Mesenchymal stem cell (in vitro differentiated cells and primary cell): Measurements from ENCODE around the gene KLHL3.

Source experiments
- DNase-seq: peaks from one replicate; pipeline ENCODE4 v3.0.0-alpha.2; 2013
- H2AFZ ChIP-seq: one replicate; pipeline ENCODE4 v1.6.1; 2013; ENCODE audit warnings: low read depth, mild to moderate bottlenecking, control low read depth, inconsistent platforms, low read length, moderate library complexity
- H2AK5ac ChIP-seq: 2 replicates; pipeline ENCODE4 v1.6.1; 2013; ENCODE audit warnings: low read length, moderate library complexity, mild to moderate bottlenecking, inconsistent platforms; ENCODE audit not compliant: severe bottlenecking
- H2BK120ac ChIP-seq: one replicate; pipeline ENCODE4 v1.6.1; 2013; ENCODE audit warnings: low read depth, mild to moderate bottlenecking, inconsistent platforms, low read length, moderate library complexity
- H2BK12ac ChIP-seq, 2 experiments: one replicate each; pipeline ENCODE4 v1.6.1; 2013; ENCODE audit warnings: inconsistent platforms in 2 of 2, low read length in 2 of 2, mild to moderate bottlenecking in 2 of 2, moderate library complexity in 2 of 2, control low read depth in 1 of 2
- H2BK15ac ChIP-seq: one replicate; pipeline ENCODE4 v1.6.1; 2013; ENCODE audit warnings: mild to moderate bottlenecking, low read depth, inconsistent platforms; ENCODE audit not compliant: poor library complexity, severe bottlenecking
- H2BK5ac ChIP-seq: 2 replicates; pipeline ENCODE4 v1.6.1; 2013; ENCODE audit warnings: low read depth, mild to moderate bottlenecking, low read length, control low read depth, inconsistent platforms; ENCODE audit not compliant: poor library complexity, severe bottlenecking
- H3K14ac ChIP-seq, 2 experiments: one replicate each; pipeline ENCODE4 v1.6.1; 2013; ENCODE audit warnings: inconsistent platforms in 2 of 2, low read length in 2 of 2, control low read depth in 1 of 2, mild to moderate bottlenecking in 1 of 2, moderate library complexity in 1 of 2
- H3K18ac ChIP-seq, 2 experiments: one replicate each; pipeline ENCODE4 v1.6.1; 2013; ENCODE audit warnings: inconsistent platforms in 2 of 2, low read length in 2 of 2, control low read depth in 1 of 2, low read depth in 1 of 2, mild to moderate bottlenecking in 1 of 2
- H3K23ac ChIP-seq, 2 experiments: one replicate each; pipeline ENCODE4 v1.6.1; 2013; ENCODE audit warnings: inconsistent platforms in 2 of 2, low read length in 2 of 2, mild to moderate bottlenecking in 2 of 2, moderate library complexity in 2 of 2, control low read depth in 1 of 2
- H3K27ac ChIP-seq: 2 replicates; pipeline ENCODE4 v1.5.1; 2013; ENCODE audit warnings: mild to moderate bottlenecking, moderate library complexity, low read length, control low read depth, inconsistent platforms; ENCODE audit not compliant: poor library complexity, severe bottlenecking
- H3K27me3 ChIP-seq, 2 experiments: 2 replicates each; pipeline versions ENCODE4 v1.6.1 to v1.7.0; 2013; ENCODE audit warnings: low read length in 2 of 2, mild to moderate bottlenecking in 2 of 2, moderate library complexity in 2 of 2, control low read depth in 1 of 2, inconsistent platforms in 1 of 2; ENCODE audit not compliant: control insufficient read depth in 1 of 2, insufficient read depth in 1 of 2
- H3K36me3 ChIP-seq, 2 experiments: 2 replicates each; pipeline versions ENCODE4 v1.6.1 to v1.7.0; 2013; ENCODE audit warnings: low read length in 2 of 2, control low read depth in 1 of 2, inconsistent platforms in 1 of 2, low read depth in 1 of 2, mild to moderate bottlenecking in 1 of 2; ENCODE audit not compliant: insufficient read depth in 2 of 2, control insufficient read depth in 1 of 2
- H3K4ac ChIP-seq, 2 experiments: one replicate each; pipeline ENCODE4 v1.6.1; 2013; ENCODE audit warnings: inconsistent platforms in 2 of 2, low read length in 2 of 2, mild to moderate bottlenecking in 2 of 2, moderate library complexity in 2 of 2, control low read depth in 1 of 2, low read depth in 1 of 2
- H3K4me1 ChIP-seq: 2 replicates; pipeline ENCODE4 v1.6.1; 2013; ENCODE audit warnings: low read depth, low read length, control low read depth; ENCODE audit not compliant: control insufficient read depth, insufficient read depth
- H3K4me2 ChIP-seq: 2 replicates; pipeline ENCODE4 v1.6.1; 2013; ENCODE audit warnings: low read length, mild to moderate bottlenecking, inconsistent platforms; ENCODE audit not compliant: poor library complexity, severe bottlenecking
- H3K4me3 ChIP-seq, 2 experiments: 2 replicates each; pipeline versions ENCODE4 v1.5.1 to v1.7.0; 2013; ENCODE audit warnings: low read length in 2 of 2, mild to moderate bottlenecking in 2 of 2, control low read depth in 1 of 2, low read depth in 1 of 2; ENCODE audit not compliant: insufficient read depth in 1 of 2
- H3K79me1 ChIP-seq: replicated peaks from 2 replicates; pipeline ENCODE4 v1.6.1; 2013; ENCODE audit warnings: mild to moderate bottlenecking, control low read depth, low read length, inconsistent platforms; ENCODE audit not compliant: poor library complexity, severe bottlenecking
- H3K9ac ChIP-seq: 2 replicates; pipeline ENCODE4 v1.7.0; 2013; ENCODE audit warnings: mild to moderate bottlenecking, low read length, moderate library complexity
- H3K9me3 ChIP-seq: 2 replicates; pipeline ENCODE4 v1.7.0; 2013; ENCODE audit warnings: mild to moderate bottlenecking, low read length; ENCODE audit not compliant: control insufficient read depth
- H4K8ac ChIP-seq: one replicate; pipeline ENCODE4 v1.6.1; 2013; ENCODE audit warnings: inconsistent platforms, mild to moderate bottlenecking, low read length, moderate library complexity
- H4K91ac ChIP-seq: one replicate; pipeline ENCODE4 v1.6.1; 2013; ENCODE audit warnings: mild to moderate bottlenecking, low read length, inconsistent platforms
- WGBS: methylation state at CpG from one replicate; pipeline ENCODE4 v1.1.7; 2013; ENCODE audit warnings: mixed read lengths; 5-methylcytosine and 5-hydroxymethylcytosine counted together

Gene KLHL3

GRCh38 chr5:137627706-137628105 lies 108.2 kb downstream of the KLHL3 start:
- Histone ChIP-seq H2BK12ac (no peak overlapping the region), H2BK5ac (no peak overlapping the region), H3K9me3 (no peaks in the 10 kb centered on the region), H3K4ac (no peak overlapping the region), H3K27ac (no peak overlapping the region), H3K14ac (no peak overlapping the region), H2AK5ac (no peak overlapping the region), H4K91ac (no peak overlapping the region), H3K18ac (no peak overlapping the region), H3K23ac (no peak overlapping the region), H3K27me3 (no peaks in the 10 kb centered on the region), H3K4me3 (no peak overlapping the region), H3K4me1 (peaks cover 5% of the 10 kb centered on the region), H3K9ac (no peak overlapping the region), H3K36me3 (peaks cover 0 to 4% of the 10 kb centered on the region in 2 experiments), H4K8ac (no peak overlapping the region), H2AFZ (no peak overlapping the region), H3K4me2 (no peak overlapping the region), H2BK15ac (no peak overlapping the region), H2BK120ac (no peak overlapping the region), H3K79me1 (no peaks in the 10 kb centered on the region)
- DNase-seq, result no peak
- 86% methylated on average over 3 of the region's 3 CpGs for WGBS

- Histone ChIP-seq H2AFZ (no peak overlapping the region), H3K79me1 (no peaks in the 10 kb centered on the region), H3K4ac (no peak overlapping the region), H3K18ac (no peak overlapping the region), H2BK5ac (no peak overlapping the region), H3K4me1 (peaks cover 5% of the 10 kb centered on the region), H3K9ac (no peak overlapping the region), H3K4me2 (no peak overlapping the region), H2AK5ac (no peak overlapping the region), H2BK15ac (no peak overlapping the region), H3K9me3 (no peaks in the 10 kb centered on the region), H3K4me3 (no peak overlapping the region), H3K14ac (no peak overlapping the region), H4K8ac (no peak overlapping the region), H3K27ac (no peak overlapping the region), H2BK120ac (no peak overlapping the region), H3K23ac (no peak overlapping the region), H3K36me3 (peaks cover 0 to 4% of the 10 kb centered on the region in 2 experiments), H4K91ac (no peak overlapping the region), H2BK12ac (no peak overlapping the region), H3K27me3 (no peaks in the 10 kb centered on the region)
- DNase-seq, result no peak
- 71% methylated on average over 1 of the region's 3 CpGs for WGBS
Observed at GRCh38 chr5:137627293-137627692, 108.6 kb downstream of the KLHL3 start.

- Histone ChIP-seq H4K8ac (no peak overlapping the region), H2AFZ (no peak overlapping the region), H3K27ac (no peak overlapping the region), H3K9ac (no peak overlapping the region), H2BK12ac (no peak overlapping the region), H3K79me1 (no peaks in the 10 kb centered on the region), H3K4me1 (peaks cover 4% of the 10 kb centered on the region), H3K9me3 (no peaks in the 10 kb centered on the region), H3K14ac (no peak overlapping the region), H2BK120ac (no peak overlapping the region), H2AK5ac (no peak overlapping the region), H4K91ac (no peak overlapping the region), H3K4me3 (no peak overlapping the region), H3K36me3 (peaks cover 0 to 4% of the 10 kb centered on the region in 2 experiments), H3K4me2 (no peak overlapping the region), H2BK15ac (no peak overlapping the region), H3K27me3 (no peaks in the 10 kb centered on the region), H2BK5ac (no peak overlapping the region), H3K23ac (no peak overlapping the region), H3K4ac (no peak overlapping the region), H3K18ac (no peak overlapping the region)
- DNase-seq, result no peak
- 66% methylated on average over 5 of the region's 5 CpGs for WGBS
Observed at GRCh38 chr5:137624786-137625349, 111.0 kb downstream of the KLHL3 start.

GRCh38 chr5:137622850-137623249 lies 113.0 kb downstream of the KLHL3 start:
- Histone ChIP-seq H3K27me3 (no peaks in the 10 kb centered on the region), H3K23ac (no peak overlapping the region), H2AFZ (no peak overlapping the region), H3K18ac (no peak overlapping the region), H3K36me3 (no peaks in the 10 kb centered on the region), H3K4me1 (peaks cover 9% of the 10 kb centered on the region), H3K4ac (no peak overlapping the region), H4K8ac (no peak overlapping the region), H3K4me2 (no peak overlapping the region), H3K79me1 (no peaks in the 10 kb centered on the region), H2BK5ac (no peak overlapping the region), H3K9me3 (no peaks in the 10 kb centered on the region), H3K14ac (no peak overlapping the region), H2BK12ac (no peak overlapping the region), H3K27ac (no peak overlapping the region), H3K9ac (no peak overlapping the region), H4K91ac (no peak overlapping the region), H2BK120ac (no peak overlapping the region), H2AK5ac (no peak overlapping the region), H2BK15ac (no peak overlapping the region), H3K4me3 (peak overlapping the region in 1 of 2 experiments; percentile 3)
- DNase-seq, result no peak
- WGBS, result 88% methylated on average over 3 of the region's 5 CpGs
